GM18519 (cell line): ENCODE data around the gene ZNF284.
A peak's percentile ranks its signal among the peaks of the same experiment; 100 is the strongest.

Experiments
- ATAC-seq: cut with Tn5 transposase; IDR thresholded peaks from one replicate; pipeline ENCODE4 v1.9.1; 2021; ENCODE audit warnings: mild to moderate bottlenecking, moderate library complexity; ENCODE audit not compliant: unreplicated experiment, low FRiP score

The ZNF284 gene

DNA sequence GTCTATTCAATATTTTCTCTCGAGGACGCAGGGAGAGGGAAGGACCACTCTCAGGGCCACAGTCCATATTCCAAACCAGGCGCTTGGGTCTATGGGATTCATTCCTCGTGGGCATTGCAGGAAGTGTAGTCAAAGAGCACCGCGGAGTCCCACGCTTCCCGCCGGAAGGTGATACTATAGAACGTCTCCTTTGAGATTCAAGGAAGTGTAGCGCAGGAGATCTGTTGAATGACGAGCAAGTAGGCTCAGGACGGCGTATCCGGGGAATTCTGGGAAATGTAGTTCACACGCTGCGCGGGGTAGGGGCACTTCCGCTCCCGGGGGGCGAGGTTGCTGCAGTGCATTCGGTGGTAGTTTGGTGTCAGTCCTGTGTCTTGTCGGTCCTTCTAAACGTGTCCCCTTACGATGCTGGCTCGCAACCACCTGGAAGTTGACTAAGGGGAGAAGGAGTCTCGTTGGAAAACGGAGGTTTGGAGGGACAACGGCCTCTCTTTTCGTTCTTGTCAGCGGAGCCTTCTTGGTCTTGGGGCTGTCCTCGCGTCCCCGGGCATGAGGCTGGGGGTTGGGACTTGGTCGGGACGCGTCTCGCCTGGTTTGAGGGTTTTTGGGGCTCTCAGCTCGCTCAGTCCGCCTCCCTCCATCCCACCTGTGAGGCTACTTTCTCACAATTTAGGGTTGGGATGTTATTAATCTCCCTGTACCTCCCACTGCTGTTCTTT is at the start of gene ZNF284:
TSS of gene ZNF284 (plus strand) at position 336 of the 719 bp plus-strand sequence. CDS start 4,231 bp downstream, outside the sequence.
- ATAC-seq, result peak; percentile 72

DNA sequence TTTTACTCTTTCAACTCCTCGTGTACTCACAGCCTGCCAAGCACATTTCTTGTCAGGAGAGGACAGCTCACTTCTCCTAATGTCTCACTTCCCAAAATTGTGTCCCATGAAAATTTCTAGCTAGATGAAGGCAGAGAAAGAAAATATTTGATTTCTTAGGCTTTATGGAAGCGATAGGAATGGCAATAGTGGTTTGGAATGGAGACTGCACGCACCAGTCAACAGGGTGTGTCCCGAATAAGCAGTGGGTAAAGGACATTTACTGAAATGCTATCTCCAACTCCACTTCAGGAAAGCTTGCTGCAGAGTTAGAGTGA is 47.1 kb upstream of the ZNF284 start:
- ATAC-seq, result no peak

DNA sequence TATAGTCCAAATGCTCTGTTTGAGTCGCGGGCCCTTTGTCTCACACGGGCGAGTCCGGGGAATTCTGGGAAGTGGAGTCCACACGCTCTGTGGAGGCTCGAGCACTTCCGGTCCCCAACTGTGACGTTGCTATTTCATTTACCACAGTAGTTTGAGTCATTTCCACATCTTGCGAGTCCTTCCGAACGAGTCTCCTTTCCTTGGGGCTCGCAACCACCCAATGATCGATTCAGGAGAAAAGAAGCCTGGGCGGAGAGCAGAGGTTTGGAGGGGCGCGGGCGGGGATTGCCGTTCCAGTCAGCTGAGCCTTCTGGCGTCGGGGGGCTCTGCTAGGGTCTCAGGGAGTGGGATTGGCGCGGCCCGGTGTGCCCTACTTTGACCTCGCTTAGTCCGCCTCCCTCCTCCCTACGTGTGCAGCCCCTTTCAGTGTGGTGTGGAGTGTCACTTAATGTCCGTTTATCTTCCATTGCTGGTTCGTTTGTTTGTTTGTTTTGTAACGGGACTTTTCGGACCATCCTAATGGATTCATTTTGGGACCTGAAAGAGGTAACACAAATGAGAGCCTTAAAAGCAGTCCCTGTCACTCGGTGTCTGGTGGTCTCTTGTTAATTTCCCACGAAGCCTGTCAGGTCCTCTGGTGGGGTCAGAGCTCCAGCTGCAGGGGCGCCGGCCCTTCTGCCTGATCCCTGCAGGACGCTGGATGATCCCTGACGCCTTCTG is 46.6 kb upstream of the ZNF284 start, which contains the start of gene ZNF222:
TSS of gene ZNF222 (plus strand) at position 163 of the 720 bp plus-strand sequence. CDS start at position 221, 58 bp downstream.
- peak; percentile 69 for ATAC-seq

DNA sequence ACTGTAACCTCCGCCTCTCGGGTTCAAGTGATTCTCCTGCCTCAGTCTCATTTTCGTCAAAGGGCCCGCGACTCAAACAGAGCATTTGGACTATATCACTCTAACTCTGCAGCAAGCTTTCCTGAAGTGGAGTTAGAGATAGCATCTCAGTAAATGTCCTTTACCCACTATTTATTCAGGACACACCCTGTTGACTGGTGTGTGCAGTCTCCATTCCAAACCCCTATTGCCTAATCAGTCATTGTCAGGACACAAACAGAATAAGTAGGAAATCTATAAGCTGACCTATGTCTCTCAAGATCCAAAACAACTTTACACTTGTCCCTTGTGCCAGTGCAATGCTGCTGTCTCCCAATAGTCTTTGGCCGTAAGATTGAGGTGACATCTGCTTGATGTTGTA is 45.3 kb upstream of the ZNF284 start:
- no peak for ATAC-seq

DNA sequence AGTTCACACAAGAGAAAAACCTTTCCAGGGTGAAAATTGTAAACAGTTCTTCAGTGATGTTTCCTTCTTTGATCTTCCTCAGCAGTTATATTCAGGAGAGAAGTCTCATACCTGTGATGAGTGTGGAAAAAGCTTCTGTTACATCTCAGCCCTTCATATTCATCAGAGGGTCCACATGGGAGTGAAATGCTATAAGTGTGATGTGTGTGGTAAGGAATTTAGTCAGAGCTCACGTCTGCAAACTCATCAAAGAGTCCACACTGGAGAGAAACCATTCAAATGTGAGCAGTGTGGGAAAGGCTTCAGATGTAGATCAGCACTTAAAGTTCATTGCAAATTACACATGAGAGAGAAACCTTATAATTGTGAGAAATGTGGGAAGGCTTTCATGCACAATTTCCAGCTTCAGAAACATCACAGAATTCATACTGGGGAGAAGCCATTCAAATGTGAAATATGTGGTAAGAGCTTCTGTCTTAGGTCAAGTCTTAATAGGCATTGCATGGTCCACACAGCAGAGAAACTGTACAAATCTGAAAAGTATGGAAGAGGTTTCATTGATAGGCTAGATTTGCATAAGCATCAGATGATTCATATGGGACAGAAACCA is 39.9 kb upstream of the ZNF284 start:
- ATAC-seq, result no peak

DNA sequence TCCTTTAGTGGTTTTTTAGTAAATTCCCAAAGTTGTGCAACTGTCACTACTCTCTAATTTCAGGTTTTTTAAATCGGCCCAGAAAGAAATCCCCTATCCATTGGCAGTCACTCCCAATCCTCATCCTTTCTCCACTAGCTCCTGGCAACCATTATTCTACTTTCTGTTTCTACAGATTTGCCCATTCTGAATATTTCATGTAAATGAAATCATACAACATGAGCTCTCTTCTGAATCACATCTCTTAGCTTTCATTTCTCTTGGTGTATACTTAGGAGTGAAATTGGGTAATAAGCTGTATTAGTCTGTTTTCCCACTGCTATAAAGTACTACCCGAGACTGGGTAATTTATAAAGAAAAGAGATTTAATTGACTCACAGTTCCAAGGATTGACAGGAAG is 29.8 kb upstream of the ZNF284 start:
- ATAC-seq, result no peak

DNA sequence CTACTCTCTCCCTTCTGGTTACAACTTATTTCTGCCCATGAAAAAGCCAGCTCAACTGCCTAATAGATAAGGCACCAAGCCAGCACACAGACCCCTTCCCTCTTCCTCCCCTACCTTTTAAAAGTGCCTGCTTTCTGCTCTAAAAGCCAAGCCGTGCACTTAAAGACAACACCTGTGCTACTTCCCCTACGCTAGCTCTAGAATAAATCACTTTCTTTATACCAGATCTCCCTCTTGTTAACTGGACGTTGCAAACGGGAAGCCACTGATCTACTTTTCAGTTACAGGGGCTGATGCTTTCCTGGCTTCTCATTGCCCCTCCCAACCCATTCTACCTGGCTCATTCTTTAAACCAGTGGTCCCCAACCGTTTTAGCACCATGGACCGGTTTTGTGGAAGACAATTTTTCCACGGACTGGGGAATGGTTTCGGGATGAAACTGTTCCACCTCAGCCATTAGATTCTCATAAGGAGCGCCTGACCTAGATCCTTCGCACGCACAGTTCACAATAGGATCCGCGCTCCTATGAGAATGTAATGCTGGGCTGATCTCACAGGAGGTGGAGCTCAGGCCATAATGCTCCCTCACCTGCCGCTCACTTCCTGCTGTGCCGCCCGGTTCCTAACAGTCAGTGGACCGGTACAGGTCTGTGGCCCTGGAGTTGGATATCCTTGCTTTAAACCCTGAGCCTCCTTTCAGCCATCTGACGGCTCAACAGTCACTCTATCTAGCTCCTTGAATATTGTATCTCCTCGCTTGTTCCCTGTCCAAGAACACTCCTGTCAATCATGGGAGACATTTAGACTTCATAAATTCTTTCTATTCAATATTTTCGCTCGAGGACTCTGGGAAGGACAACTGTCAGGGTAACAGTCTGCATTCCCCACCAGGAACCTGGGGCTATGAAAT is 21.0 kb upstream of the ZNF284 start:
- no peak for ATAC-seq

DNA sequence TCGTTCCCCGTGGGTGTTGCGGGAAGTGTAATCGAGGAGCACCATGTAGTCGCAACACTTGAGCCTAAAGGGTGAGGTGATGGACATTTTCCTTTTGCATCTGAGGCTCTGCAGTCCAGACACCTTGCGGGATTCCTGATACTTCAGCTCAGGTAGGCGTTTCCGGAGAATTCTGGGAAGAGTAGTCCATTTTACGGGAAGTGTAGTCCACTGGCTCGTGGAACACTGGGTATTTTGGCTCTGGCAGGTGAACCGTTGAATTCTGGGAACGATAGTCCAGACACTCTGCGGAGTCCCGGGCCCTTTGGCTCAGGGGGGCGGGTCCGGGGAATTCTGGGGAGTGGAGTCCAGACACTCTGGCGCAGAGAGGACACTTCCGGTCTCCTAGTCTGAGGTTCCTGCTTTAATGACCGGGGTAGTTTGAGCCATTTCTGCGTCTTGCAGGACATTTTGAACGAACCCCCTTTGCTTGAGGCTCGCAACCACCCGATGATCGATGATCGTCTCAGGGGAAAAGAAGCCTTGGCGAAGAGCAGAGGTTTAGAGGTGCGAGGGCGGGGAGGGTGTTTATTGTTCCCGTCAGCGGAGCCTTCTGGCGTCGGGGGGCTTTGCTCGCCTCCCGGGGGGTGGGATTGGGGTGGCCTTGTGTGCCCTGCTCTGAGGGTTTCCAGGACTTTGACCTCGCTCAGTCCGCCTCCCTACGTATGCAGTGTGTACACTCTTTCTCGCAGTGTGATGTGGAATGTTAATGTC is 20.1 kb upstream of the ZNF284 start, which contains the start of gene ZNF223:
TSS of gene ZNF223 (plus strand) at position 387 of the 753 bp plus-strand sequence. CDS start 3,141 bp downstream, outside the sequence.
- ATAC-seq, result no peak

DNA sequence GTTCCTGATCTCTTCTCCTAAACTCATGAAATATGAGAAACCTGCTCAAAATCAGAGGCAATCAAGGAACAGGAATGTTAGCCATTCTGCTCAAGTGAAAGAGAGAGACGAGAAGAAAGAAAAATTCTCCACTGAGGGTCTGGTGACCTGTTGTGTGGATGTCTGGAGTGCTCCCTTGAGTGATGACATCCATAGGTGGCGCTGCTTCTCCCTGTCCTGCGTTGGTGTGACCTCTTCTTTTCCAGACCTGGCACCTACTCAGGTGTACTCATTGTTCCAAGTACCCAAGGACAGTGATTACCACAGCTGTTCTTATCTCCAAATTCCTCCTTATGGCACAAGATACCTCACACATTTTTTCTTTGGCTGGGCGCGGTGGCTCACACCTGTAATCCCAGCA is 16.1 kb upstream of the ZNF284 start:
- no peak for ATAC-seq

DNA sequence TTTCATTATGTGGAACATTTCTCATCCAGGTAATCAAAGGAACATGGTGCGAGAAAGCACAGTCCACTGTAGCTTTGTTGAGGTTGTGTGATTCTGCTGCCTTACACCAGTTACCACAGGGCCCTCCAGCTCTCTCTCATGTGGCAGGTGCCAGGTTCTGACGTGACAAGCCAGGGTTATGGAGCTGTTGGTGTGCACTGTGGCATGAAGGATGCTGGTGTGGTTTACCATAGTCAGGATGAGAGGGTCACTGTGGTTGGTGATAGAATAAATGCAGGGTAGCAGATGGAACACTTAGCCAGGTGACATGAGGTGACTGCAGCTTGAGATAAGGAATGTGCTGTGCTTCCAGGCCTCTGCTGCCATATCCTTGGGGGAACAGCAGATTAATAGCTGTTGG is 12.7 kb upstream of the ZNF284 start:
- no peak for ATAC-seq

DNA sequence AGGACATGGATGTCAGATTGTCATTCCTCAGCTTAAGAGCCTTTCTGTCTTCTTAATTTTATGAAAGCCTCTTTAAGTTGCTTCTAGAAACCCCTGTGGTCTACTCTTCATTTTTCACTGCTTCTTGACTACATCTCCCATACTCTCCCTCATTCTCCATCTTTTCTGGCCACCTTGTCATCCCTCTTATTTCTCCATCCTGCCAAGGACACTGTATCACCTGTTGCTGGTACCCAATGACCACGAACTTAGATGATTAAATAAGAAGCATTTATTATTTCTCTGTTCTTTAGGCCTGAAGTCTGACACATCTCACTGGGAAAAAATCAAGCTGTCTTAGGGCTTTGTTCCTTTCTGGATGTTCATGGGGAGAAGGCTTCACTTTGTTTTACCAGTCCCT is 10.9 kb upstream of the ZNF284 start:
- ATAC-seq, result no peak

DNA sequence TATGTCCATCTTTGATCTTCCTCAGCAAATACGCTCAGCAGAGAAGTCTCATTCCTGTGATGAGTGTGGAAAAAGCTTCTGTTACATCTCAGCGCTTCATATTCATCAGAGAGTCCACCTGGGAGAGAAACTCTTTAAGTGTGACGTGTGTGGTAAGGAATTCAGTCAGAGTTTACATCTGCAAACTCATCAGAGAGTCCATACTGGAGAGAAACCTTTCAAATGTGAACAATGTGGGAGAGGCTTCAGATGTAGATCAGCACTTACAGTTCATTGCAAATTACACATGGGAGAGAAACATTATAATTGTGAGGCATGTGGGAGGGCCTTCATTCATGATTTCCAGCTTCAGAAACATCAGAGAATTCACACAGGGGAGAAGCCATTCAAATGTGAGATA is 5.7 kb upstream of the ZNF284 start:
- no peak for ATAC-seq

DNA sequence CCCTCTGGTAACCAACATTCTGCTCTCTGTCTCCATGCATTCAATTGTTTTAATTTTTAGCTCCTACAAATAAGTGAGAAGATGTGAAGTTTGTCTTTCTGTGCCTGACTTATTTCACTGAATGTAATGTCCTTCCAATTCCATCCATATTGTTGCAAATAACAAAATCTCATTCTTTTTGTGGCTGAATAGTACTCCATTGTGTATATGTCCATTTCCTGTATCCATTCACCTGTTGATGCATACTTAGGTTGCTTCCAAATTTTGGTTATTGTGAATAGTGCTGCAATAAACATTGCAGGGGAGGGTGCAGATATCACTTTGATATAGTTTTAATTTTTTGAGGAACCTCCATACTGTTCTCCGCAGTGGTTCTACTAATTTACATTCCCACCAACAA is 2.5 kb upstream of the ZNF284 start:
- ATAC-seq, result no peak

DNA sequence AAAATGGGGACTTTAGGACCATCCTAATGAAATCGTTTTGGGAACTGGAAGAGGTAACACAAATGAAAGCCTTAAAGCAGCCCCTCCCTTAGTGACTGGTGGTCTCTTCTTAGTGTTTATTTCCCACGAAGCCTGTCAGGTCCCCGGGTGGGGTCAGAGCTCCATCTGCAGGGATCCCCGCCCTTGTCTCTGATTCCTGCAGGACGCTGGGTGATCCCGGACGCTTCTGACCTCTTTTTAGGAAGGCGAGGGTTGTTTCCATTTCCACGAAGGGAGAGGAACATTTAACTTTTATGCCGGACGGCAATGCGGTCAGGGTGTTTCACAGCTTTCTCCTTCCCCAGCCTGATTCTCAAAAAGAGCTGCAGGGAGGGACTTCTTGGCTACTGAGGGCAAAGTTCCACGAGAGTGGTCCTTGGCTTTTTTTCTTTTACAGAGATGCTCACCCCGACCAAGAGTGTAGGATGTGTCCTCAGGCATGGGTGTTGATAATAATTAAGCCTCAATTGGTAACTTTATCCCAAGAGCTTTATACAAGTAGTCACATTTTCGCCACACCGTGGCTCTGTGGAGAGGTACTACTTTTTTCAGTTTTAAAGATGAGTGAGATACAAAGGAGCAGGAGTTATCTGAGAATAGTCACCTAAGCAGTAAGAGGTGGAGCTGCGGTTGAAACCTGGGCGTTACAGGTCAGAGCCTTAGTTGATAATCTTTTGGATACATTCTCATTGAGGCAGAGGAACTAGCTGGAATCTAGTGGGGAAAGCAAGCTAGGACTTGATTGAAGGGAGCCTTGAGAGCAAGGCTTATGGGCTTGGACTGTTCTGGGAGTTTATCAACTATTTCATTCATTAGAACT is 813 bp downstream of the ZNF284 start:
- no peak for ATAC-seq

DNA sequence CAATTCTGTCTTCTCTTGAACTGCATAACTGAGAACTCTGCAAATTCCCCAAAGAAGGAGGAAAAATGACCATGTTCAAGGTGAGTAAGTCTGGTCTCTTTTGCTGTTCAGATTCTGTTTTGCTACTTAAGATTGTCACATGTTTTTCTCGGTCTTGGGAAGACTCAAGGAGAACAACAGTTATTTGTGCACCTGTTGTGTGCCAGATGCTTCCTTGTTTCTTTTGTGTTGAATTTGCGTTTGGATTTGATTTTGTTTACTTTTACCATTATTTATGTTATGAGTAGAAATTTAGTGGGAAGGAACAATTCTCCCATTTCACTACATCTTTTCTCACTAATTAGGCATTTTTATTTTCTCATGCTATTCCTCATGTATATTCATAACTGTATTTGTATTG is 4.4 kb downstream of the ZNF284 start:
- ATAC-seq, result no peak

DNA sequence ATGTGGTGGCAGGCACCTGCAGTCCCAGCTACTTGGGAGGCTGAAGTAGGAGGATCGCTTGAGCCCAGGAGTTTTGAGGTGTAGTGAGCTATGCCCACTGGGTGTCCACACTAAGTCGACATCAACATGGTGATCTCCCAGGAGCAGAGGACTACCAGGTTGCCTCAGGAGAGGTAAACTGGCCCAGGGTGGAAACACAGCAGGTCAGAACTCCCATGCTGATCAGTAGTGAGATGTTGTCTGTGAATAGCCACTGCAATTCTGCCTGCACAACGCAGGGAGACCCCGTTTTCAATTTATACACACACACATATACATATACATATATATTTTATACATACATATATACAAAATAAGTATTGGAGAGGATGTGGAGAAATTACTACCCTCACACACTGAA is 20.1 kb downstream of the ZNF284 start:
- ATAC-seq, result no peak

DNA sequence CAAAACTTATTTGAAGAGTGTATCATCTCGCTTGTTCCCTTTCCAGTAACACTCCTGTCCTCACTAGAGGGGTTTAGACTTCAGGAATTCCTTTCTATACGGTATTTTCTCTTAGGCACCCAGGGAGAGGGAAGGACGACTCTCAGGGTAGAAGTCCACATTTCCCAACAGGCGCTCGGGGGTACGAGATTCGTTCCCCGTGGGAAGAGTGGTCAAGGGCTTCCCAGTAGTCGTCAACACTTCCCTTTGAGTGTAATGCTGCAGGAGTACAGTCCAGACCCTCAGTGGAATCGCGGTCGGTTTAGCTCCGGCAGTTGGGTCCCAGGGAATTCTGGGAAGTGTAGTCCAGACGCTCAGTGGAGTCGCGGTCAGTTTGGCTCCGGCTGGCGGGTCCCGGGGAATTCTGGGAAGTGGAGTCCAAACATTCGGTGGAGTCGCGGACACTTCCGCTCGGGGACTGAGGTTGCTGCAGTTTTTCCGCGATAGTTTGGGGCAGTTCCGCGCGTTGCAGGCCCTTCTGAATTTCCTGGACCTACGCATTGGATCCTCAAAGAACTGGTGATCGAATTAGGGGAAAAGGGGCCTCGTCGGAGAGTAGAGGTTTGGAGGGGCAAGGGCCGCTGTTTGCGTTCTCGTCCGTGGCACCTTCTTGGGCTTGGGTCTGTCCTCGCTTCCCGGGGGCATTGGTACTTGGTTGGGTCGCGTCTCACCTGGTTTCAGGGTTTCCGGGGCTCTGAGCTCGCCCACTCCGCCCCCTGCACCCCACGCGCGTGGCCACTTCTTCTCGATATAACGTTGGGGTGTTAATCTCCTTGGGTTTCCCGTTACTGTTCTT is 22.2 kb downstream of the ZNF284 start, which contains the start of gene ZNF224:
TSS of gene ZNF224 (plus strand) at position 431 of the 835 bp plus-strand sequence. CDS start 3,513 bp downstream, outside the sequence.
- ATAC-seq, result peak; percentile 60

DNA sequence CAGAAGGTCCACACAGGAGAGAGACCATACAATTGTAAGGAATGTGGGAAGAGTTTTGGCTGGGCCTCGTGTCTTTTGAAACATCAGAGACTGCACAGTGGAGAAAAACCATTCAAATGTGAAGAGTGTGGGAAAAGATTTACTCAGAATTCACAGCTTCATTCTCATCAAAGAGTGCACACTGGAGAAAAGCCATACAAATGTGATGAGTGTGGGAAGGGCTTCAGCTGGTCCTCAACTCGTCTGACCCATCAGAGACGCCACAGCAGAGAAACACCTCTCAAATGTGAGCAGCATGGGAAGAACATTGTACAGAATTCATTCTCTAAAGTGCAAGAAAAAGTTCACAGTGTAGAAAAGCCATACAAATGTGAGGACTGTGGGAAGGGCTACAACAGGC is 35.8 kb downstream of the ZNF284 start:
- ATAC-seq, result no peak
